ENCODE measurements around the gene LRRC37A3. TPM values are rescaled to one million over a fixed set of nuclear protein-coding genes. Genes with fewer than 3 reads are reported as not detected.

Gene LRRC37A3
- total and polyA plus RNA-seq, 2 of the 13 experiments (the other 11 are each of a cell fraction or from before 2014, with no cell fraction given), result 0.62 to 1.1 TPM

GRCh38 chr17:64920419-64921172 is 1.3 kb upstream of the LRRC37A3 start (continued):
- TF ChIP-seq ZNF501 (CRISPR knock-in tag; IDR thresholded peaks at IDR 0.05) (peak; percentile 58; the same call in 1 of the 2 replicates), CEBPB (IDR thresholded peaks at IDR 0.05; ENCODE audit: borderline replicate concordance, low read depth, low read length) (peak; percentile 22; the same call in 1 of the 2 replicates), MED8 (CRISPR knock-in tag; IDR thresholded peaks at IDR 0.05; ENCODE audit: insufficient replicate concordance) (peak; percentile 45), ZNF333 (CRISPR knock-in tag; IDR thresholded peaks at IDR 0.05; ENCODE audit: borderline replicate concordance) (0 out of 2 replicates have a peak, but pooled peaks have one; percentile 37), ZBTB8A (CRISPR knock-in tag; IDR thresholded peaks at IDR 0.05; ENCODE audit: borderline replicate concordance, low read depth) (0 out of 2 replicates have a peak, but pooled peaks have one; percentile 14), ZFX (CRISPR knock-in tag; IDR thresholded peaks at IDR 0.05; ENCODE audit: low read depth) (peak; percentile 28; the same call in 1 of the 2 replicates), THAP7 (CRISPR knock-in tag; IDR thresholded peaks at IDR 0.05) (0 out of 2 replicates have a peak, but pooled peaks have one; percentile 49), HES4 (CRISPR knock-in tag; IDR thresholded peaks at IDR 0.05; ENCODE audit: borderline replicate concordance) (peak; percentile 43; the same call in 1 of the 2 replicates), ZFY (CRISPR knock-in tag; IDR thresholded peaks at IDR 0.05) (peak; percentile 16; the same call in 1 of the 2 replicates), ZNF460 (CRISPR knock-in tag; IDR thresholded peaks at IDR 0.05; ENCODE audit: borderline replicate concordance) (peak; percentile 74; the same call in 1 of the 2 replicates), RARA (CRISPR knock-in tag; IDR thresholded peaks at IDR 0.05) (0 out of 2 replicates have a peak, but pooled peaks have one; percentile 7), RFX3 (CRISPR knock-in tag; IDR thresholded peaks at IDR 0.05) (no peak), ZNF720 (CRISPR knock-in tag; IDR thresholded peaks at IDR 0.05) (no peak), ZNF792 (CRISPR knock-in tag; IDR thresholded peaks at IDR 0.05) (no peak), ATF5 (CRISPR knock-in tag; IDR thresholded peaks at IDR 0.05; ENCODE audit: low read depth) (no peak), ZNF777 (CRISPR knock-in tag; IDR thresholded peaks at IDR 0.05) (0 out of 2 replicates have a peak, but pooled peaks have one; percentile 11), ZNF609 (CRISPR knock-in tag; IDR thresholded peaks at IDR 0.05; ENCODE audit: borderline replicate concordance) (peak; percentile 29; the same call in 1 of the 2 replicates), ZNF740 (CRISPR knock-in tag; IDR thresholded peaks at IDR 0.05) (no peak), PHF21A (CRISPR knock-in tag; IDR thresholded peaks at IDR 0.05) (peak; percentile 56; the same call in 1 of the 2 replicates), SOX13 (IDR thresholded peaks at IDR 0.05) (no peak), SOX13 (CRISPR knock-in tag; conservative IDR thresholded peaks at IDR 0.05 in 1 of 2, IDR thresholded peaks at IDR 0.05 in 1 of 2) (0 out of 4 replicates have a peak, but pooled peaks of 1 of the 2 experiments have one; percentile 12)

Measured in HepG2 (cell line).